Tibial nerve (tissue), 3 donors: ENCODE results near the gene SHISA4.

Experiments used
- POLR2A ChIP-seq, 2 donors: fragments of 450-650 bp; IDR thresholded peaks; one replicate each; pipeline ENCODE4 v1.6.1; 2017; ENCODE audit warnings: antibody characterized with exemption in 2 of 2, mild to moderate bottlenecking in 2 of 2, moderate library complexity in 2 of 2
- TF ChIP-seq, protein P1 (sequence below), 5 experiments: fragments of 200-600 bp in 3 of 5; fragments of 450-650 bp in 2 of 5; sonication (generic) in 3 of 5; IDR thresholded peaks; one replicate each; pipeline ENCODE4 v1.5.1; 2016 to 2019; ENCODE audit warnings: antibody characterized with exemption in 5 of 5, mild to moderate bottlenecking in 3 of 5, moderate library complexity in 2 of 5

GRCh38 chr1:201937624-201938213 is 49.0 kb downstream of the SHISA4 start:
- TF ChIP-seq, protein P1, sequence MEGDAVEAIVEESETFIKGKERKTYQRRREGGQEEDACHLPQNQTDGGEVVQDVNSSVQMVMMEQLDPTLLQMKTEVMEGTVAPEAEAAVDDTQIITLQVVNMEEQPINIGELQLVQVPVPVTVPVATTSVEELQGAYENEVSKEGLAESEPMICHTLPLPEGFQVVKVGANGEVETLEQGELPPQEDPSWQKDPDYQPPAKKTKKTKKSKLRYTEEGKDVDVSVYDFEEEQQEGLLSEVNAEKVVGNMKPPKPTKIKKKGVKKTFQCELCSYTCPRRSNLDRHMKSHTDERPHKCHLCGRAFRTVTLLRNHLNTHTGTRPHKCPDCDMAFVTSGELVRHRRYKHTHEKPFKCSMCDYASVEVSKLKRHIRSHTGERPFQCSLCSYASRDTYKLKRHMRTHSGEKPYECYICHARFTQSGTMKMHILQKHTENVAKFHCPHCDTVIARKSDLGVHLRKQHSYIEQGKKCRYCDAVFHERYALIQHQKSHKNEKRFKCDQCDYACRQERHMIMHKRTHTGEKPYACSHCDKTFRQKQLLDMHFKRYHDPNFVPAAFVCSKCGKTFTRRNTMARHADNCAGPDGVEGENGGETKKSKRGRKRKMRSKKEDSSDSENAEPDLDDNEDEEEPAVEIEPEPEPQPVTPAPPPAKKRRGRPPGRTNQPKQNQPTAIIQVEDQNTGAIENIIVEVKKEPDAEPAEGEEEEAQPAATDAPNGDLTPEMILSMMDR (IDR thresholded peaks at IDR 0.05) = no peak
- no peak for TF ChIP-seq POLR2A (IDR thresholded peaks at IDR 0.05)
